GM21526 (cell line): ENCODE measurements around the gene MSH4.
"Not testable (repeated sequence)": the region's sequence is repeated elsewhere in the genome, so short reads cannot be mapped to it uniquely, and the experiment has no call there.

ENCODE experiments used
- ATAC-seq: cut with Tn5 transposase; IDR thresholded peaks from one replicate; pipeline ENCODE4 v1.9.1; 2021; ENCODE audit warnings: moderate library complexity; ENCODE audit not compliant: unreplicated experiment, low FRiP score

MSH4 gene

GRCh38 chr1:75916834-75917233, 120.2 kb downstream of the MSH4 start:
- no peak for ATAC-seq

- ATAC-seq = no peak
These were observed 126.0 kb downstream of the MSH4 start for GRCh38 chr1:75922698-75923097.

GRCh38 chr1:75932304-75932703, 135.6 kb downstream of the MSH4 start, which contains the start of gene ASB17:
Gene ASB17 (minus strand): TSS chr1:75932404. CDS start chr1:75932291, 113 bp downstream.
- ATAC-seq = no peak

GRCh38 chr1:75937034-75937433, 140.4 kb downstream of the MSH4 start:
- no peak for ATAC-seq

- ATAC-seq = not testable (repeated sequence)
These were observed 146.4 kb downstream of the MSH4 start for GRCh38 chr1:75943037-75943436.

- no peak for ATAC-seq
These were observed 153.5 kb downstream of the MSH4 start for GRCh38 chr1:75950176-75950575.

GRCh38 chr1:75952016-75952415, 155.3 kb downstream of the MSH4 start:
- no peak for ATAC-seq

- no peak for ATAC-seq
These were observed 156.8 kb downstream of the MSH4 start for GRCh38 chr1:75953461-75953860.

- no peak for ATAC-seq
These were observed 157.9 kb downstream of the MSH4 start for GRCh38 chr1:75954586-75954985.
